ENCODE data around the gene PNMA8A.
A peak's percentile ranks its signal among the peaks of the same experiment; 100 is the strongest.

The PNMA8A gene

GRCh38 chr19:46428239-46429135 is 42.9 kb downstream of the PNMA8A start, which contains the start of gene PNMA8C:
Gene PNMA8C (minus strand): TSS chr19:46428936. CDS start chr19:46428359, 577 bp downstream.
- peak; percentile 21 for DNase-seq (ENCODE audit: low read depth)

GRCh38 chr19:46427518-46428045 is 43.8 kb downstream of the PNMA8A start:
- no peak for DNase-seq (ENCODE audit: low read depth)

GRCh38 chr19:46426506-46427162 is 44.7 kb downstream of the PNMA8A start:
- DNase-seq (ENCODE audit: low read depth): no peak

- DNase-seq (ENCODE audit: low read depth): no peak
Measured at GRCh38 chr19:46426035-46426505, 45.3 kb downstream of the PNMA8A start.

- DNase-seq (ENCODE audit: low read depth): no peak
Measured at GRCh38 chr19:46423188-46423587, 48.2 kb downstream of the PNMA8A start.

- no peak for DNase-seq (ENCODE audit: low read depth)
Measured at GRCh38 chr19:46422344-46422743, 49.0 kb downstream of the PNMA8A start.

GRCh38 chr19:46420056-46420455 is 51.3 kb downstream of the PNMA8A start:
- DNase-seq (ENCODE audit: low read depth): no peak
